ENCODE measurements around the gene NOTCH1.

DNA sequence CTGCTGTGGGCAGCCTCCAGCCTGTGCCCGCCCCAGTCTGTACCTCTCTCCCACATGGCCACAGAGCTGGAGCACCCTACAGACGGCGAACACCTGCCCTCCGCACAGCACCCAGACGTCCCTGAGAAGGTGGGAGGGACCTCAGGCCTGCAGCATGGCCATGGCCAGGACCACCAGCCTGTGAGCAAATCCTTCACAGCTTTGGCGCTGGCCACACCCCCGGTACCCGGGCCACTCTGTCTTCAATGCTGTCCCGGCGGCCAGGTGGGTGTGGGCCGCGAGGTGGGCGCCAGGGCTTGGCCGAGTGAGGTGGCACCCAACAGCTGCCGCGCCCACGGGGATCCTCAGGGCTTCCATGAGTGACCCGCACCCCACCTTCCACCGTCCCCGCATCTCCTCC lies 18.7 kb downstream of the NOTCH1 start:
- TF ChIP-seq POLR2A (IDR thresholded peaks at IDR 0.05; ENCODE audit: low read depth) (no peak), POLR2AphosphoS5 (IDR thresholded peaks at IDR 0.05) (no peak)
- TF ChIP-seq, protein P1, sequence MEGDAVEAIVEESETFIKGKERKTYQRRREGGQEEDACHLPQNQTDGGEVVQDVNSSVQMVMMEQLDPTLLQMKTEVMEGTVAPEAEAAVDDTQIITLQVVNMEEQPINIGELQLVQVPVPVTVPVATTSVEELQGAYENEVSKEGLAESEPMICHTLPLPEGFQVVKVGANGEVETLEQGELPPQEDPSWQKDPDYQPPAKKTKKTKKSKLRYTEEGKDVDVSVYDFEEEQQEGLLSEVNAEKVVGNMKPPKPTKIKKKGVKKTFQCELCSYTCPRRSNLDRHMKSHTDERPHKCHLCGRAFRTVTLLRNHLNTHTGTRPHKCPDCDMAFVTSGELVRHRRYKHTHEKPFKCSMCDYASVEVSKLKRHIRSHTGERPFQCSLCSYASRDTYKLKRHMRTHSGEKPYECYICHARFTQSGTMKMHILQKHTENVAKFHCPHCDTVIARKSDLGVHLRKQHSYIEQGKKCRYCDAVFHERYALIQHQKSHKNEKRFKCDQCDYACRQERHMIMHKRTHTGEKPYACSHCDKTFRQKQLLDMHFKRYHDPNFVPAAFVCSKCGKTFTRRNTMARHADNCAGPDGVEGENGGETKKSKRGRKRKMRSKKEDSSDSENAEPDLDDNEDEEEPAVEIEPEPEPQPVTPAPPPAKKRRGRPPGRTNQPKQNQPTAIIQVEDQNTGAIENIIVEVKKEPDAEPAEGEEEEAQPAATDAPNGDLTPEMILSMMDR (IDR thresholded peaks at IDR 0.05), result no peak
